HEK293 (cell line): ENCODE measurements around the gene SYNGR4.

ENCODE experiments used
- BCL11A ChIP-seq: fragments of 450-650 bp; formaldehyde crosslinking; IDR thresholded peaks from 2 replicates; pipeline ENCODE4 v1.5.1; 2016; ENCODE audit warnings: low read depth, missing biosample characterization, missing genetic modification characterization
- FEZF1 ChIP-seq: fragments of 450-650 bp; formaldehyde crosslinking; IDR thresholded peaks from 2 replicates; pipeline ENCODE4 v1.5.1; 2016; ENCODE audit warnings: missing biosample characterization, missing genetic modification characterization
- KLF9 ChIP-seq: fragments of 450-650 bp; formaldehyde crosslinking; IDR thresholded peaks from 2 replicates; pipeline ENCODE4 v1.5.1; 2016; ENCODE audit warnings: missing biosample characterization, missing genetic modification characterization, low read depth
- MEIS1 ChIP-seq: sonication (generic); formaldehyde crosslinking; IDR thresholded peaks from 2 replicates; pipeline ENCODE4 v1.8.1; 2022; ENCODE audit warnings: missing genetic modification reagents, mild to moderate bottlenecking, borderline replicate concordance
- RBAK ChIP-seq: fragments of 450-650 bp; formaldehyde crosslinking; IDR thresholded peaks from 2 replicates; pipeline ENCODE4 v1.5.1; 2016; ENCODE audit warnings: missing biosample characterization, missing genetic modification characterization
- SALL2 ChIP-seq: fragments of 450-650 bp; formaldehyde crosslinking; IDR thresholded peaks from 2 replicates; pipeline ENCODE4 v1.5.0; 2017; ENCODE audit warnings: missing biosample characterization, mild to moderate bottlenecking, missing genetic modification characterization, borderline replicate concordance
- SCRT1 ChIP-seq: fragments of 450-650 bp; formaldehyde crosslinking; IDR thresholded peaks from 2 replicates; pipeline ENCODE4 v1.5.1; 2016; ENCODE audit warnings: missing biosample characterization, missing genetic modification characterization, borderline replicate concordance
- TCF7L2 ChIP-seq: IDR thresholded peaks from 2 replicates; pipeline ENCODE4 v1.6.1; 2011; ENCODE audit warnings: low read depth, mild to moderate bottlenecking, inconsistent platforms, low read length, moderate library complexity, borderline replicate concordance
- ZBTB1 ChIP-seq: fragments of 450-650 bp; formaldehyde crosslinking; IDR thresholded peaks from 2 replicates; pipeline ENCODE4 v1.5.1; 2016; ENCODE audit warnings: missing biosample characterization, missing genetic modification characterization
- ZEB2 ChIP-seq: fragments of 450-650 bp; formaldehyde crosslinking; IDR thresholded peaks from 2 replicates; pipeline ENCODE4 v1.5.1; 2016; ENCODE audit warnings: missing biosample characterization, missing genetic modification characterization
- ZNF10 ChIP-seq: fragments of 450-650 bp; formaldehyde crosslinking; IDR thresholded peaks from 2 replicates; pipeline ENCODE4 v1.5.1; 2017; ENCODE audit warnings: missing biosample characterization, missing genetic modification characterization
- ZNF132 ChIP-seq: fragments of 450-650 bp; formaldehyde crosslinking; IDR thresholded peaks from 2 replicates; pipeline ENCODE4 v1.5.1; 2017; ENCODE audit warnings: missing biosample characterization, missing genetic modification characterization, borderline replicate concordance
- ZNF157 ChIP-seq: fragments of 450-650 bp; formaldehyde crosslinking; IDR thresholded peaks from 2 replicates; pipeline ENCODE4 v1.5.1; 2016; ENCODE audit warnings: missing biosample characterization, missing genetic modification characterization
- ZNF184 ChIP-seq: fragments of 450-650 bp; IDR thresholded peaks from 2 replicates; pipeline ENCODE4 v1.5.1; 2018; ENCODE audit warnings: missing biosample characterization, mild to moderate bottlenecking, missing genetic modification characterization
- ZNF223 ChIP-seq: fragments of 450-650 bp; formaldehyde crosslinking; IDR thresholded peaks from 2 replicates; pipeline ENCODE4 v1.5.1; 2016; ENCODE audit warnings: missing biosample characterization, missing genetic modification characterization
- ZNF23 ChIP-seq: fragments of 450-650 bp; formaldehyde crosslinking; IDR thresholded peaks from 2 replicates; pipeline ENCODE4 v1.5.1; 2016; ENCODE audit warnings: missing biosample characterization, missing genetic modification characterization, borderline replicate concordance
- ZNF335 ChIP-seq: fragments of 450-650 bp; formaldehyde crosslinking; conservative IDR thresholded peaks from 2 replicates; pipeline ENCODE4 v1.5.1; 2016; ENCODE audit warnings: missing biosample characterization, missing genetic modification characterization
- ZNF416 ChIP-seq: fragments of 450-650 bp; formaldehyde crosslinking; IDR thresholded peaks from 2 replicates; pipeline ENCODE4 v1.5.1; 2016; ENCODE audit warnings: missing biosample characterization, missing genetic modification characterization
- ZNF510 ChIP-seq: fragments of 450-650 bp; formaldehyde crosslinking; IDR thresholded peaks from 2 replicates; pipeline ENCODE4 v1.5.1; 2018; ENCODE audit warnings: mild to moderate bottlenecking, missing genetic modification characterization, missing biosample characterization; ENCODE audit not compliant: insufficient replicate concordance
- ZNF514 ChIP-seq: fragments of 450-650 bp; formaldehyde crosslinking; IDR thresholded peaks from 2 replicates; pipeline ENCODE4 v1.5.1; 2016; ENCODE audit warnings: missing biosample characterization, missing genetic modification characterization
- ZNF521 ChIP-seq: fragments of 450-650 bp; formaldehyde crosslinking; IDR thresholded peaks from 2 replicates; pipeline ENCODE4 v1.5.1; 2017; ENCODE audit warnings: missing biosample characterization, mild to moderate bottlenecking, missing genetic modification characterization
- ZNF585B ChIP-seq: fragments of 450-650 bp; formaldehyde crosslinking; IDR thresholded peaks from 2 replicates; pipeline ENCODE4 v1.5.1; 2016; ENCODE audit warnings: missing biosample characterization, missing genetic modification characterization
- ZNF600 ChIP-seq: fragments of 450-650 bp; formaldehyde crosslinking; IDR thresholded peaks from 2 replicates; pipeline ENCODE4 v1.5.1; 2016; ENCODE audit warnings: missing biosample characterization, missing genetic modification characterization
- ZNF664 ChIP-seq: fragments of 450-650 bp; formaldehyde crosslinking; IDR thresholded peaks from 2 replicates; pipeline ENCODE4 v1.5.1; 2016; ENCODE audit warnings: missing biosample characterization, missing genetic modification characterization
- ZNF670 ChIP-seq: fragments of 450-650 bp; formaldehyde crosslinking; IDR thresholded peaks from 2 replicates; pipeline ENCODE4 v1.5.1; 2016; ENCODE audit warnings: missing biosample characterization, missing genetic modification characterization, low read depth
- ZNF677 ChIP-seq: fragments of 450-650 bp; IDR thresholded peaks from 2 replicates; pipeline ENCODE4 v1.5.0; 2018; ENCODE audit warnings: missing biosample characterization, mild to moderate bottlenecking, missing genetic modification characterization, moderate library complexity
- ZNF747 ChIP-seq: fragments of 450-650 bp; formaldehyde crosslinking; IDR thresholded peaks from 2 replicates; pipeline ENCODE4 v1.5.1; 2016; ENCODE audit warnings: missing biosample characterization, missing genetic modification characterization
- ZNF768 ChIP-seq: fragments of 450-650 bp; formaldehyde crosslinking; IDR thresholded peaks from 2 replicates; pipeline ENCODE4 v1.5.1; 2018; ENCODE audit warnings: missing biosample characterization, mild to moderate bottlenecking, missing genetic modification characterization
- ZNF791 ChIP-seq: fragments of 450-650 bp; formaldehyde crosslinking; IDR thresholded peaks from 2 replicates; pipeline ENCODE4 v1.5.1; 2016; ENCODE audit warnings: missing biosample characterization, missing genetic modification characterization
- ZNF792 ChIP-seq: fragments of 450-650 bp; formaldehyde crosslinking; IDR thresholded peaks from 2 replicates; pipeline ENCODE4 v1.5.1; 2016; ENCODE audit warnings: missing biosample characterization, missing genetic modification characterization
- ZNF837 ChIP-seq: fragments of 450-650 bp; formaldehyde crosslinking; IDR thresholded peaks from 2 replicates; pipeline ENCODE4 v1.5.1; 2016; ENCODE audit warnings: missing biosample characterization, missing genetic modification characterization
- ZXDB ChIP-seq: fragments of 450-650 bp; formaldehyde crosslinking; IDR thresholded peaks from 2 replicates; pipeline ENCODE4 v1.5.1; 2016; ENCODE audit warnings: missing biosample characterization, missing genetic modification characterization
- TF ChIP-seq, protein P1 (sequence below): fragments of 450-650 bp; formaldehyde crosslinking; IDR thresholded peaks from 2 replicates; pipeline ENCODE4 v1.5.1; 2016; ENCODE audit warnings: missing biosample characterization, missing genetic modification characterization
- TF ChIP-seq, protein P2 (sequence below): IDR thresholded peaks from 2 replicates; pipeline ENCODE4 v1.6.1; 2011; ENCODE audit warnings: mild to moderate bottlenecking, low read depth, low read length, borderline replicate concordance
- TF ChIP-seq, protein P3 (sequence below): fragments of 450-650 bp; formaldehyde crosslinking; IDR thresholded peaks from 2 replicates; pipeline ENCODE4 v1.5.1; 2016; ENCODE audit warnings: missing biosample characterization, missing genetic modification characterization
- TF ChIP-seq, protein P4 (sequence below): fragments of 450-650 bp; formaldehyde crosslinking; IDR thresholded peaks from 2 replicates; pipeline ENCODE4 v1.5.1; 2017; ENCODE audit warnings: missing biosample characterization, missing genetic modification characterization

SYNGR4 gene

DNA sequence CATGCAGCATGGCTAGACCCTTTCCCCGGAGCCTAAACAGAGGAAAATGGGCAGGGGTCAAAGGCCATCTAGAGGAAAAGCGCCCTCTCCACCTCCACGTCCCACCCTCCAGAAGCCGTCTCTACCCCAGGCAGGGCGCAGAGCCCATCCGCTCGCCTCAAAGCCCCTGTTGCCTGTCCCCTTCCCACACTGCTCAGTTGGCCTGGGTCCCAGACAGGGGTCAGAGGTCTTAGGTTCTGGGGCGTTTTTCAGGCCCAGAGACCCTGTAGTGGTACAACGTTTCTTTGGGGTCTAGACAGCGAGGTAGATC, 712 bp upstream of the SYNGR4 start (continued):
- TF ChIP-seq ZNF335 (tag by site-specific recombination) (peak; percentile 59), ZNF677 (tag by site-specific recombination) (no peak), ZNF791 (tag by site-specific recombination) (no peak), ZNF10 (tag by site-specific recombination) (no peak), FEZF1 (no peak), SCRT1 (tag by site-specific recombination) (peak; percentile 78), ZEB2 (tag by site-specific recombination) (no peak), ZNF514 (no peak), ZNF23 (tag by site-specific recombination) (no peak), ZNF157 (tag by site-specific recombination) (peak; percentile 46; the same call in 1 of the 2 replicates), ZNF600 (tag by site-specific recombination) (no peak; the same call in 1 of the 2 replicates), ZNF510 (no peak), ZXDB (tag by site-specific recombination) (peak; percentile 84), RBAK (tag by site-specific recombination) (no peak), ZNF837 (no peak), ZNF223 (no peak), ZNF132 (tag by site-specific recombination) (no peak), BCL11A (tag by site-specific recombination) (peak; percentile 97), SALL2 (tag by site-specific recombination) (no peak), ZNF664 (no peak), ZNF585B (tag by site-specific recombination) (no peak), ZBTB1 (no peak), KLF9 (tag by site-specific recombination) (no peak), TCF7L2 (no peak), ZNF747 (tag by site-specific recombination) (no peak), ZNF792 (tag by site-specific recombination) (peak; percentile 90), ZNF184 (tag by site-specific recombination) (no peak), MEIS1 (CRISPR knock-in tag) (no peak), ZNF768 (no peak), ZNF670 (no peak), ZNF521 (tag by site-specific recombination) (no peak), ZNF416 (tag by site-specific recombination) (no peak)
- TF ChIP-seq, protein P1, sequence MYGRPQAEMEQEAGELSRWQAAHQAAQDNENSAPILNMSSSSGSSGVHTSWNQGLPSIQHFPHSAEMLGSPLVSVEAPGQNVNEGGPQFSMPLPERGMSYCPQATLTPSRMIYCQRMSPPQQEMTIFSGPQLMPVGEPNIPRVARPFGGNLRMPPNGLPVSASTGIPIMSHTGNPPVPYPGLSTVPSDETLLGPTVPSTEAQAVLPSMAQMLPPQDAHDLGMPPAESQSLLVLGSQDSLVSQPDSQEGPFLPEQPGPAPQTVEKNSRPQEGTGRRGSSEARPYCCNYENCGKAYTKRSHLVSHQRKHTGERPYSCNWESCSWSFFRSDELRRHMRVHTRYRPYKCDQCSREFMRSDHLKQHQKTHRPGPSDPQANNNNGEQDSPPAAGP (tag by site-specific recombination) = 0 out of 2 replicates have a peak, but pooled peaks have one; percentile 46
- TF ChIP-seq, protein P2, sequence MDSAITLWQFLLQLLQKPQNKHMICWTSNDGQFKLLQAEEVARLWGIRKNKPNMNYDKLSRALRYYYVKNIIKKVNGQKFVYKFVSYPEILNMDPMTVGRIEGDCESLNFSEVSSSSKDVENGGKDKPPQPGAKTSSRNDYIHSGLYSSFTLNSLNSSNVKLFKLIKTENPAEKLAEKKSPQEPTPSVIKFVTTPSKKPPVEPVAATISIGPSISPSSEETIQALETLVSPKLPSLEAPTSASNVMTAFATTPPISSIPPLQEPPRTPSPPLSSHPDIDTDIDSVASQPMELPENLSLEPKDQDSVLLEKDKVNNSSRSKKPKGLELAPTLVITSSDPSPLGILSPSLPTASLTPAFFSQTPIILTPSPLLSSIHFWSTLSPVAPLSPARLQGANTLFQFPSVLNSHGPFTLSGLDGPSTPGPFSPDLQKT = no peak
- TF ChIP-seq, protein P3, sequence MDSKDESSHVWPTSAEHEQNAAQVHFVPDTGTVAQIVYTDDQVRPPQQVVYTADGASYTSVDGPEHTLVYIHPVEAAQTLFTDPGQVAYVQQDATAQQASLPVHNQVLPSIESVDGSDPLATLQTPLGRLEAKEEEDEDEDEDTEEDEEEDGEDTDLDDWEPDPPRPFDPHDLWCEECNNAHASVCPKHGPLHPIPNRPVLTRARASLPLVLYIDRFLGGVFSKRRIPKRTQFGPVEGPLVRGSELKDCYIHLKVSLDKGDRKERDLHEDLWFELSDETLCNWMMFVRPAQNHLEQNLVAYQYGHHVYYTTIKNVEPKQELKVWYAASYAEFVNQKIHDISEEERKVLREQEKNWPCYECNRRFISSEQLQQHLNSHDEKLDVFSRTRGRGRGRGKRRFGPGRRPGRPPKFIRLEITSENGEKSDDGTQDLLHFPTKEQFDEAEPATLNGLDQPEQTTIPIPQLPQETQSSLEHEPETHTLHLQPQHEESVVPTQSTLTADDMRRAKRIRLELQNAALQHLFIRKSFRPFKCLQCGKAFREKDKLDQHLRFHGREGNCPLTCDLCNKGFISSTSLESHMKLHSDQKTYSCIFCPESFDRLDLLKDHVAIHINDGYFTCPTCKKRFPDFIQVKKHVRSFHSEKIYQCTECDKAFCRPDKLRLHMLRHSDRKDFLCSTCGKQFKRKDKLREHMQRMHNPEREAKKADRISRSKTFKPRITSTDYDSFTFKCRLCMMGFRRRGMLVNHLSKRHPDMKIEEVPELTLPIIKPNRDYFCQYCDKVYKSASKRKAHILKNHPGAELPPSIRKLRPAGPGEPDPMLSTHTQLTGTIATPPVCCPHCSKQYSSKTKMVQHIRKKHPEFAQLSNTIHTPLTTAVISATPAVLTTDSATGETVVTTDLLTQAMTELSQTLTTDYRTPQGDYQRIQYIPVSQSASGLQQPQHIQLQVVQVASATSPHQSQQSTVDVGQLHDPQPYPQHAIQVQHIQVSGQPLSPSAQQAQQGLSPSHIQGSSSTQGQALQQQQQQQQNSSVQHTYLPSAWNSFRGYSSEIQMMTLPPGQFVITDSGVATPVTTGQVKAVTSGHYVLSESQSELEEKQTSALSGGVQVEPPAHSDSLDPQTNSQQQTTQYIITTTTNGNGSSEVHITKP (tag by site-specific recombination) = 0 out of 2 replicates have a peak, but pooled peaks have one; percentile 21
- TF ChIP-seq, protein P4, sequence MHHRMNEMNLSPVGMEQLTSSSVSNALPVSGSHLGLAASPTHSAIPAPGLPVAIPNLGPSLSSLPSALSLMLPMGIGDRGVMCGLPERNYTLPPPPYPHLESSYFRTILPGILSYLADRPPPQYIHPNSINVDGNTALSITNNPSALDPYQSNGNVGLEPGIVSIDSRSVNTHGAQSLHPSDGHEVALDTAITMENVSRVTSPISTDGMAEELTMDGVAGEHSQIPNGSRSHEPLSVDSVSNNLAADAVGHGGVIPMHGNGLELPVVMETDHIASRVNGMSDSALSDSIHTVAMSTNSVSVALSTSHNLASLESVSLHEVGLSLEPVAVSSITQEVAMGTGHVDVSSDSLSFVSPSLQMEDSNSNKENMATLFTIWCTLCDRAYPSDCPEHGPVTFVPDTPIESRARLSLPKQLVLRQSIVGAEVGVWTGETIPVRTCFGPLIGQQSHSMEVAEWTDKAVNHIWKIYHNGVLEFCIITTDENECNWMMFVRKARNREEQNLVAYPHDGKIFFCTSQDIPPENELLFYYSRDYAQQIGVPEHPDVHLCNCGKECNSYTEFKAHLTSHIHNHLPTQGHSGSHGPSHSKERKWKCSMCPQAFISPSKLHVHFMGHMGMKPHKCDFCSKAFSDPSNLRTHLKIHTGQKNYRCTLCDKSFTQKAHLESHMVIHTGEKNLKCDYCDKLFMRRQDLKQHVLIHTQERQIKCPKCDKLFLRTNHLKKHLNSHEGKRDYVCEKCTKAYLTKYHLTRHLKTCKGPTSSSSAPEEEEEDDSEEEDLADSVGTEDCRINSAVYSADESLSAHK (tag by site-specific recombination) = no peak
